Body of pancreas (tissue), 4 donors: ENCODE data around the gene PHKA2. TPM values are rescaled to one million over a fixed set of nuclear protein-coding genes. Genes with fewer than 3 reads are reported as not detected.

Experiments used
- ATAC-seq: fragments of 150-250 bp; one replicate; pipeline ENCODE4 v1.9.1; 2016
- DNase-seq, 4 donors: peaks; one replicate each; pipeline ENCODE4 v3.0.0-alpha.2; 2019
- H3K27ac ChIP-seq, 4 donors: fragments of 200-600 bp; sonication (generic); 1 replicate in 3 of 4; 2 replicates in 1 of 4; pipeline versions ENCODE4 v1.5.1 to v1.6.1; 2016 to 2019; ENCODE audit warnings: mild to moderate bottlenecking in 1 of 4, mixed read lengths in 1 of 4, moderate library complexity in 1 of 4
- H3K27me3 ChIP-seq, 2 donors: fragments of 200-600 bp; sonication (generic); one replicate each; pipeline ENCODE4 v1.6.0; 2016; ENCODE audit warnings: mild to moderate bottlenecking in 1 of 2
- H3K36me3 ChIP-seq, 2 donors: fragments of 200-600 bp; sonication (generic); replicated peaks in 1 of 2; 2 replicates each; pipeline ENCODE4 v1.5.1; 2016; ENCODE audit warnings: low read depth in 2 of 2; ENCODE audit not compliant: insufficient read depth in 1 of 2
- H3K4me1 ChIP-seq: fragments of 200-600 bp; sonication (generic); one replicate; pipeline ENCODE4 v1.6.0; 2016
- H3K4me3 ChIP-seq, 2 donors: fragments of 200-600 bp; sonication (generic); 1 replicate in 1 of 2; 2 replicates in 1 of 2; pipeline ENCODE4 v1.5.1; 2016 to 2019
- H3K9me3 ChIP-seq, 3 donors: fragments of 200-600 bp; sonication (generic); 1 replicate in 2 of 3; 2 replicates in 1 of 3; pipeline ENCODE4 v1.5.1; 2016
- CTCF ChIP-seq, 7 experiments: fragments of 450-650 bp in 4 of 7; fragments of 200-600 bp in 3 of 7; sonication (generic) in 3 of 7; IDR thresholded peaks; one replicate each; pipeline ENCODE4 v1.5.1; 2016 to 2019; ENCODE audit warnings: antibody characterized with exemption in 7 of 7
- POLR2A ChIP-seq, 3 donors: fragments of 450-650 bp; IDR thresholded peaks; one replicate each; pipeline ENCODE4 v1.6.1; 2016; ENCODE audit warnings: antibody characterized with exemption in 3 of 3, mild to moderate bottlenecking in 2 of 3
- WGBS, 2 donors: methylation state at CpG; one replicate each; pipeline ENCODE4 v1.1.5; 2017; 5-methylcytosine and 5-hydroxymethylcytosine counted together
- intact Hi-C: fragments of 100-400 bp; cut with DNase I; formaldehyde crosslinking; loops from one replicate; pipeline ENCODE4 v1.15.1; 2023
- total RNA-seq, 2 donors: library from RNA; depleted of rRNA; stranded (reverse); fragments of >200 nt; gene quantifications; one replicate each; pipeline ENCODE4 v1.1.0, GENCODE V29; 2016

PHKA2 gene
- total RNA-seq, 2 donors from 2014 or later: 21.0 to 37.6 TPM

GRCh38 chrX:18949944-18950301 lies 34.0 kb downstream of the PHKA2 start:
- Histone ChIP-seq H3K9me3 (no peaks in the 10 kb centered on the region), H3K4me1 (no peaks in the 10 kb centered on the region), H3K36me3 (no peaks in the 10 kb centered on the region), H3K27me3 (no peaks in the 10 kb centered on the region), H3K4me3 (no peak overlapping the region), H3K27ac (no peak overlapping the region)
- DNase-seq (no peak), ATAC-seq (no peak)
- 86 to 100% methylated on average over 1 to 5 of the region's 8 CpGs for WGBS, 2 donors
- TF ChIP-seq CTCF (IDR thresholded peaks at IDR 0.05): no peak
- TF ChIP-seq POLR2A (IDR thresholded peaks at IDR 0.05): no peak
- intact Hi-C loops: no loop called here

GRCh38 chrX:18949291-18949943 lies 34.5 kb downstream of the PHKA2 start:
- intact Hi-C loops: no loop called here
- WGBS, 2 donors: 88 to 89% methylated on average over 4 of the region's 4 CpGs
- TF ChIP-seq POLR2A (IDR thresholded peaks at IDR 0.05) (no peak), CTCF (IDR thresholded peaks at IDR 0.05) (no peak)
- Histone ChIP-seq H3K27ac (no peak overlapping the region), H3K27me3 (no peaks in the 10 kb centered on the region), H3K36me3 (no peaks in the 10 kb centered on the region), H3K4me1 (no peaks in the 10 kb centered on the region), H3K9me3 (no peaks in the 10 kb centered on the region), H3K4me3 (no peak overlapping the region)
- ATAC-seq (no peak), DNase-seq (no peak)

GRCh38 chrX:18946611-18947010 lies 37.3 kb downstream of the PHKA2 start:
- Histone ChIP-seq H3K4me1 (no peaks in the 10 kb centered on the region), H3K36me3 (no peaks in the 10 kb centered on the region), H3K4me3 (no peak overlapping the region), H3K9me3 (no peaks in the 10 kb centered on the region), H3K27ac (no peak overlapping the region), H3K27me3 (no peaks in the 10 kb centered on the region)
- WGBS, 2 donors: 80 to 97% methylated on average over 1 to 4 of the region's 4 CpGs
- no peak for DNase-seq
- TF ChIP-seq CTCF (IDR thresholded peaks at IDR 0.05): no peak
- no peak for TF ChIP-seq POLR2A (IDR thresholded peaks at IDR 0.05)
- intact Hi-C loops: no loop called here
- ATAC-seq: no peak

- TF ChIP-seq CTCF (IDR thresholded peaks at IDR 0.05) (no peak), POLR2A (IDR thresholded peaks at IDR 0.05) (no peak)
- Histone ChIP-seq H3K4me1 (no peaks in the 10 kb centered on the region), H3K27me3 (no peaks in the 10 kb centered on the region), H3K27ac (no peak overlapping the region), H3K4me3 (no peak overlapping the region), H3K9me3 (no peaks in the 10 kb centered on the region), H3K36me3 (no peaks in the 10 kb centered on the region)
- 92 to 100% methylated on average over 5 to 6 of the region's 6 CpGs for WGBS, 2 donors
- no peak for DNase-seq
- intact Hi-C loops: no loop called here
- ATAC-seq: no peak
Measured at GRCh38 chrX:18946157-18946556, 37.8 kb downstream of the PHKA2 start.

GRCh38 chrX:18945483-18945882 lies 38.4 kb downstream of the PHKA2 start:
- intact Hi-C loops: no loop called here
- DNase-seq (no peak), ATAC-seq (no peak)
- no peaks in the 10 kb centered on the region for H3K9me3 ChIP-seq
- H3K36me3 ChIP-seq: no peaks in the 10 kb centered on the region
- H3K27me3 ChIP-seq: no peaks in the 10 kb centered on the region
- no peak overlapping the region for H3K4me3 ChIP-seq
- TF ChIP-seq CTCF (IDR thresholded peaks at IDR 0.05) (no peak), POLR2A (IDR thresholded peaks at IDR 0.05) (no peak)
- H3K27ac ChIP-seq: no peak overlapping the region
- no peaks in the 10 kb centered on the region for H3K4me1 ChIP-seq
- WGBS, 2 donors: 92 to 95% methylated on average over 2 of the region's 2 CpGs
